GM18909 (cell line): ENCODE data around the gene PCDHB6.
"Not testable (repeated sequence)": the region's sequence is repeated elsewhere in the genome, so short reads cannot be mapped to it uniquely, and the experiment has no call there.

Experiments
- ATAC-seq: cut with Tn5 transposase; IDR thresholded peaks from one replicate; pipeline ENCODE4 v1.9.1; 2021; ENCODE audit warnings: mild to moderate bottlenecking; ENCODE audit not compliant: unreplicated experiment, poor library complexity

PCDHB6 gene

GRCh38 chr5:141157356-141157755 lies 7.5 kb downstream of the PCDHB6 start:
- ATAC-seq, result not testable (repeated sequence)

GRCh38 chr5:141157901-141158300 lies 8.0 kb downstream of the PCDHB6 start:
- ATAC-seq, result not testable (repeated sequence)

GRCh38 chr5:141172381-141173204 lies 22.7 kb downstream of the PCDHB6 start, which contains the start of gene PCDHB7:
Gene PCDHB7 (plus strand): TSS chr5:141172644. CDS start chr5:141172836, 192 bp downstream.
- ATAC-seq, result no peak

- not testable (repeated sequence) for ATAC-seq
Measured at GRCh38 chr5:141174291-141175104, 24.6 kb downstream of the PCDHB6 start.

GRCh38 chr5:141175933-141176332 lies 26.1 kb downstream of the PCDHB6 start:
- ATAC-seq, result no peak

- ATAC-seq, result not testable (repeated sequence)
Measured at GRCh38 chr5:141177577-141178191, 27.8 kb downstream of the PCDHB6 start, which contains the start of gene PCDHB8. Gene PCDHB8 (plus strand): TSS chr5:141177790. CDS start chr5:141178035, 245 bp downstream.

- not testable (repeated sequence) for ATAC-seq
Measured at GRCh38 chr5:141179371-141179770, 29.5 kb downstream of the PCDHB6 start.

GRCh38 chr5:141179876-141180275 lies 30.0 kb downstream of the PCDHB6 start:
- ATAC-seq, result not testable (repeated sequence)

- no peak for ATAC-seq
Measured at GRCh38 chr5:141180313-141180712, 30.5 kb downstream of the PCDHB6 start.

- ATAC-seq, result no peak
Measured at GRCh38 chr5:141182248-141182647, 32.4 kb downstream of the PCDHB6 start, which contains the start of gene PCDHB16. Gene PCDHB16 (plus strand): TSS chr5:141182387. CDS start chr5:141182560, 173 bp downstream.

GRCh38 chr5:141184117-141184855 lies 34.4 kb downstream of the PCDHB6 start:
- not testable (repeated sequence) for ATAC-seq

GRCh38 chr5:141186897-141187512 lies 37.1 kb downstream of the PCDHB6 start, which contains the start of gene PCDHB9:
Gene PCDHB9 (plus strand): TSS chr5:141187161. CDS start chr5:141187319, 158 bp downstream.
- ATAC-seq, result no peak

GRCh38 chr5:141188682-141189081 lies 38.8 kb downstream of the PCDHB6 start:
- not testable (repeated sequence) for ATAC-seq

- ATAC-seq, result not testable (repeated sequence)
Measured at GRCh38 chr5:141189131-141189530, 39.3 kb downstream of the PCDHB6 start.

- ATAC-seq, result no peak
Measured at GRCh38 chr5:141192110-141192725, 42.4 kb downstream of the PCDHB6 start, which contains the start of gene PCDHB10. Gene PCDHB10 (plus strand): TSS chr5:141192353. CDS start chr5:141192553, 200 bp downstream.

- not testable (repeated sequence) for ATAC-seq
Measured at GRCh38 chr5:141194332-141194731, 44.5 kb downstream of the PCDHB6 start.

GRCh38 chr5:141196363-141196762 lies 46.5 kb downstream of the PCDHB6 start:
- ATAC-seq, result no peak

- ATAC-seq, result no peak
Measured at GRCh38 chr5:141199359-141200235, 49.7 kb downstream of the PCDHB6 start, which contains the start of gene PCDHB11. Gene PCDHB11 (plus strand): TSS chr5:141199627. CDS start chr5:141199775, 148 bp downstream.
